ENCODE measurements around the gene GYS2.

DNA sequence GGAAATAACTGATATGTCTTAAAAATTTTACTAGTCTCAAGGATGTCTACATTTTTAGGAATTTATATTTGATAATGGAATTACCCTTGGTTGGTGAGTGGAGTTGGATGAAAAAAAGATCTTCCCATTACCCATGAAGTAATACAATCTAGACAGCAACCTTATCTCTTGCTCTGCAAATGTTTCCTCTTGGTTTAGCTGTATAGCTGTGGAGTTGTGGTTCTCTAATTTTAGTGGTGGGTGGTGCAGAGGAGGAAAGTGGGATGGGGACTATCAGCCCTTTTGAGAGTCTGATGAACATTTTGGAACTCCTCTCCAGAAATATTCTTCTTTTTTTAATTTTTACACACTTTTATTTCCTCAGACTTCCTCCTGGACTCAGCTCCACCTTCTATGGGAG is 61.5 kb downstream of the GYS2 start:
- TF ChIP-seq, protein P1, sequence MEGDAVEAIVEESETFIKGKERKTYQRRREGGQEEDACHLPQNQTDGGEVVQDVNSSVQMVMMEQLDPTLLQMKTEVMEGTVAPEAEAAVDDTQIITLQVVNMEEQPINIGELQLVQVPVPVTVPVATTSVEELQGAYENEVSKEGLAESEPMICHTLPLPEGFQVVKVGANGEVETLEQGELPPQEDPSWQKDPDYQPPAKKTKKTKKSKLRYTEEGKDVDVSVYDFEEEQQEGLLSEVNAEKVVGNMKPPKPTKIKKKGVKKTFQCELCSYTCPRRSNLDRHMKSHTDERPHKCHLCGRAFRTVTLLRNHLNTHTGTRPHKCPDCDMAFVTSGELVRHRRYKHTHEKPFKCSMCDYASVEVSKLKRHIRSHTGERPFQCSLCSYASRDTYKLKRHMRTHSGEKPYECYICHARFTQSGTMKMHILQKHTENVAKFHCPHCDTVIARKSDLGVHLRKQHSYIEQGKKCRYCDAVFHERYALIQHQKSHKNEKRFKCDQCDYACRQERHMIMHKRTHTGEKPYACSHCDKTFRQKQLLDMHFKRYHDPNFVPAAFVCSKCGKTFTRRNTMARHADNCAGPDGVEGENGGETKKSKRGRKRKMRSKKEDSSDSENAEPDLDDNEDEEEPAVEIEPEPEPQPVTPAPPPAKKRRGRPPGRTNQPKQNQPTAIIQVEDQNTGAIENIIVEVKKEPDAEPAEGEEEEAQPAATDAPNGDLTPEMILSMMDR (IDR thresholded peaks at IDR 0.05; ENCODE audit: poor library complexity) = no peak
- TF ChIP-seq EZH2 (IDR thresholded peaks at IDR 0.05; ENCODE audit: borderline replicate concordance) = no peak
